CD4-positive, alpha-beta T cell treated with Interleukin-2 at 100 ng/mL for 4 hours (primary cell): Measurements from ENCODE around the gene GRID2.
"Not testable (repeated sequence)": the region's sequence is repeated elsewhere in the genome, so short reads cannot be mapped to it uniquely, and the experiment has no call there.

Experiments used
- DNase-seq: peaks from one replicate; pipeline ENCODE4 v3.0.0-alpha.2; 2020; ENCODE audit warnings: low spot score

GRID2 gene

DNA sequence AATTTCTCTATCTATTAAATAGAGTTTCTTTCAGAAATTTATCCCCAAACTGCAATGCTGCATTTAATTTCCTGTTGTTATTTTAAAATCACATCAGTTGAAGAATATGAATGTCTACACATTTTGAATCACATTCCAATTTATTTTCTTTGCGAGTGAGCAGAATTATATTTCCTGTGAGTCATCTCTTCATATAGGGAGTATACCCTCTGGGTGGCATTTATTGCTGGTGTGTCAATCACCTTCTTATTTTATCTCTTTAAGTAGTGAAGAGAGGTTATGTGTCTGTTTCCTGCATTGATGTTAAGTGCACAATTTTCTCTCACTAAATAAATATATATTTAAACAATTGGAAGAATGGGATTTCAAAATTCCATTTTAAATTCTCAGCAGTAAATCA is 1013.8 kb downstream of the GRID2 start:
- DNase-seq: no peak

DNA sequence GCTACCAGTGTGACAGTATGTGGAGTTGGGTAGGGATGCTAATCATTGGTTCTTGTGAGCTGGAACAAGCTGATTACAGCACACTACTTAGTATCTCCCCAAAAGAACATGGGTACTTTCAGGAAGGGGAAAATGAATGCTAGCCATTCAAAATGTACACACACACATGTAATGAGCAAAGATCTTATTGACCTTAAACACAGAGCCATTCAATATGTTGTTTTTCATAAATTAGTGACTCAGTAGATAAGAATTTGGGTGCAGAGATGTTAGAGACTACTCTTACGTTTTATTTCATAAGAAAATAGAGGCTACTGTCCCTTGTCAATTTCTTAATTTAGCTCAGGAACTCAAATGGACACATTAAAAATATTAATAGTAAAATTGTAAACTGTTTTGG is 1015.3 kb downstream of the GRID2 start:
- DNase-seq: no peak

DNA sequence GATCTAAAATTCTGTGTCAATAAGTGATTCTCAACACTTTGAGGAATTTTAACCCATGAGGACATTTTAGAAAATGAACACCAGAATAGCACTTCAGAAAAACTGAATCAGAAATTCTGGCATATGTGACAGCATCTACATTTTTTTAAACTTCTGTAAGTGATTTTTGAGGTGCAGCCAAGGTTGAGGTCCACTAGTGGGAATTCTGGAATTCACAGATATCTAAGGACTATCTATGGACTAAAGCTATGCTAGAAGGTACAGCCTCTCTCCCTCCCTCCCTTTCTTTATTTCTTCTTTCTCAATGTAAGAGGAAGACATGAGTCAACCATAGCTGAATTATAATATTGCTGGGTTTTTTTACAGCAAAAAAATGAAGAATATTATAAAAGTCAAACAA is 1016.6 kb downstream of the GRID2 start:
- no peak for DNase-seq

DNA sequence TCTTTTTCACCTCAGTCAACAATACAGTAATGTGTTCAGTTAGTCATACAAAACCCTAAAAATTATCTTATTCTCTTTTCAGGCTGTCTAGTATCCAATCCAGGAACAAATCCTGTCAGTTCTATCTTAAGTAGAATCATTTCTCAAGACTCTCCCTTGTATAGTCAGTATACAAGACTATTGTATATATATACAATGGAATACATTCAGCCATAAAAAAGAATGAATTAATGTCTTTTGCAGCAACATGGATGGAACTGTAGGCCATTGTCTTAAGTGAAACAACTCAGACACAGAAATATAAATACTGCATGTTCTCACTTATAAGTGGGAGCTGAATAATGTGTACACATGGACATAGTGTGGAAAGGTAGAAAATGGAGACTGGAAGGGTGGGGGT is 1023.6 kb downstream of the GRID2 start:
- no peak for DNase-seq

DNA sequence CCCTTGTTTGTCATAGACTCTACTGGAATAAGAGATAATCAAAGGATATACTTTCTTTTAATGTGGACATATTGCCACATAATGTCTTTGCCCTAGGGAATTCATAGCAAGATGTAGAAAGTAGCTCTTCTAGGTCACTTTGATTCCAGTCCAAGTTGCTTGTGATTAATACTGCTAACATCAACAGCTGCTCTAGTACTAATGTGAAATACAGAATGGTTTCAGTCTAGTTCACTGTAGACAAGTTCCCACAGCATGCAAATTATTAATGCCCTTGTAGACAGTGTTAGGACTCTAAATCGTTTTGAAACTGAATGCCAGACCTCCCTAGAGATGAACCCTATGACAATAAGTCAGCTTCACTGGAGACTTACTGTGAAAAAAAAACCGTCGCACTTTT is 1030.2 kb downstream of the GRID2 start:
- DNase-seq: no peak

DNA sequence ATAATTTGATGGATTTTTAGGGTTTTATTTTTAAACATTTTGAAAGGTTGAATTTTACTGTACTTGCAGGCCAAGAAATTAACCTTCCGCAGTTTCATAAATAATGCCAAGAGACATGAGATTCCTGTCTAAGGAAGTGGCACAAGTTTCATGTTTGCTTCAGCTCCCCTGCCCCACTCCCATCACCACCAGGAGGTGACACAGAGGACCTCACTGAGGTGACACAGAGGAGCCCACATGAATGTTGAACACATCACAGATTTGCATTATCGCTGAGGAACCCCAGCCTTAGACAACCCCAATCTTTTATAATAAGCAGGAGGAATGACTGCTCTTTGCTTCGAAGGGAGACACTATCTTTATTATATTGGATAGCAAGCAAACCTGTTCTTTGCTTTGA is 1033.4 kb downstream of the GRID2 start:
- no peak for DNase-seq

DNA sequence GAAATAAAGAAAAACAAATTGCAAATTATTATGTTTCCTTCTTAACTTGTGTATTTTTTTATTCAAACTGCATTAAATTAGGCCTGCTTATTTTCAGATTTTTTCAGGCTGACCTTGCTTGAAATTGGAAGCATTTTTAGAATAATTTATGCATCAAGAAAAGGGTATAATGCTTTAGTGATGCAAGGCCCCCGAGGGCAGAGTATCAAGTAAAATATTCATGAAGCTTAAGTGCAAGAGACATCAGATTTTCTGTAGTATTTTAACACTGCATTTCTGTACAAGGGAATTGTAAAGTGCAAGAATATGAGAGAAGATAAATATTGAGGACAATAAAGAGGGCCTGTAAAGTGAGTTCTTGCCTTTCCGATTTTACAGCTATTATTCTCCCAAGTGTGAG is 1039.0 kb downstream of the GRID2 start:
- no peak for DNase-seq

DNA sequence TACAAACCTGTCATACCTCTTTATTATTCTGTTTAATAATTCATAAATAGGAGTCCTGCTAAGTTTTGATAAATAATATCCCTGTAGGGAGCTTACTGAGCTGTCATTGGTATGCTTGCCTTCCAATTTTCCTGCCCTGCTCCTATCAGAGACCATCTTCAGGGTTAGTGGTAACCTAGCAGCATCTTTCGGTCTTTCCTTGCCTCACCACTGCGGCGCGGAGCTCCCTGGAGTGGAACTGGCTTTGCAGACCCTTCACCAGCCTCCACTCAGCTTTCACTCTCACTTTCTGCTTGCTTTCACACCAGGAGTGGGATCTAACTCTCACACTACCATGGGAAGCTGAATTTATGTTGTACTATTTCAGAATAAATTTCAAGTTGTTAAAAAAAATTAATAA is 1043.1 kb downstream of the GRID2 start:
- DNase-seq: no peak

DNA sequence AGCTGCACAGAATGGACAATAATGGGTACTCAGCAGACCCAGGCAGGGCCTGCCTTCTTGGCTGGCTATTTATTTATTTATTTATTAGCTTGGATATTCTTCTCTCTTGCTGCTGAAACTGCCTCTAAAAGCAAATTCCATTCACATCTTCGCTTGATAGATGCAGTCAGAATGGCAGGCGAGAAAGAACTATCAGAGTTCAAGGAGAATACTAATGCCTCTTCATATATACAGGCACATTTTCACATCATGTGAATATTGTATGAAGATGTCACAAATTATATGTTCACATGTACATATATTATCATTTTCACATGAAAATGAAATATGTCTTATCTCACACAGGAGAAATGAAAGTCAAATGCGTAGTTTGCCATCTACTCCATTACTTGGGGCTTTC is 1045.1 kb downstream of the GRID2 start:
- DNase-seq: no peak

DNA sequence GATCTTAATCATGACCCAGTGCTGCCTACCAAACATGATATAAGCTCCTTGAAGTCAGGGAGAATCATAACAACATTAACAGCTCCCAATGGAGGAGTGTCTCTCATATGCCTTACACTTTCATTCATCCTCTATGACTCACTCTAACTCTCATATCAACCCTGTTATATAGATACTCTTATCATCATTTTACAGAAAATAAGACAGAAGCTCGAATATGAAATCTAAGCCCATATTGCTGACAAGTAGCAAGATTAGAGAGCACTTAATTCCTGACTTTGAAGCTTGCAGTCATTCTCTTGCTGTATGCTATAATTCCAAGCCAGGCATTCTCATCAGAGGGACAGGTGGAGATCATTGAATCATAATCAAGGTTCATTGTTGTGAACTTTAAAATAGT is 1048.1 kb downstream of the GRID2 start:
- DNase-seq: no peak

DNA sequence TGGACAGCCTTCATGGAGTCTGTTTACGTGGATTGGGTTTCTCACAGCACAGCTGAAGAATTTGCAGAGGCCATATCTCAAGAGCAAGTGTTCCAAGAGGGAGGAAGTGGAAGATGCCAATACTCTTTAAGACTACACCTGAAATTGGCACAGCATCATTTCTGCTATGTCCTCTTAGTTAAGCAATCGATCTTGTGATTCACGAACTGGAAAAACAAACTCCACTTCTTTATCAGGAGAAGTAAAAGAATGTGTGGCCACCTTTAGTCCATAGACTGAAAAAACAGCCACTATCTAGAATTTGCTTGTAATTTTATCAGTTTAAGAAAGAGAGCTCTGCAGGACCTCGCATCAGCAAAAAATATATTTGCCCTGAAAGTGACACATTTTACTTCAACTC is 1051.6 kb downstream of the GRID2 start:
- no peak for DNase-seq

DNA sequence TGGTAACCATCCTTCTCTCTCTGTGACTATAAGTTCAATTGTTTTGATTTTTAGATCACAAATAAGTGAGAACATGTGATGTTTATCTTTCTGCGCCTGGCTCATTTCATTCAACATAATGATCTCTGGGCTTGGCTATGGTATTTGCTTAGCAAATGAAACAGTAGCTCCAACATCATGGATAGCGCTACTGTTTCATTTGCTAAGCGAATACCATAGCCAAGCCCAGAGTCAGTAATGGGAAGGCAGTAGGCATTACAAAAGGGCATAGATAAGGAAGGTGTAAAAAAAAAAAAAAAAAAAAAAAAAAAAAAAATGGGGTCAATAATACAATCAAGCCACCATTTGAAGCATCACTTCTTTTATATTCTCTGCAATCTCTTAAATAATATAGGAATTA is 1055.8 kb downstream of the GRID2 start:
- no peak for DNase-seq

DNA sequence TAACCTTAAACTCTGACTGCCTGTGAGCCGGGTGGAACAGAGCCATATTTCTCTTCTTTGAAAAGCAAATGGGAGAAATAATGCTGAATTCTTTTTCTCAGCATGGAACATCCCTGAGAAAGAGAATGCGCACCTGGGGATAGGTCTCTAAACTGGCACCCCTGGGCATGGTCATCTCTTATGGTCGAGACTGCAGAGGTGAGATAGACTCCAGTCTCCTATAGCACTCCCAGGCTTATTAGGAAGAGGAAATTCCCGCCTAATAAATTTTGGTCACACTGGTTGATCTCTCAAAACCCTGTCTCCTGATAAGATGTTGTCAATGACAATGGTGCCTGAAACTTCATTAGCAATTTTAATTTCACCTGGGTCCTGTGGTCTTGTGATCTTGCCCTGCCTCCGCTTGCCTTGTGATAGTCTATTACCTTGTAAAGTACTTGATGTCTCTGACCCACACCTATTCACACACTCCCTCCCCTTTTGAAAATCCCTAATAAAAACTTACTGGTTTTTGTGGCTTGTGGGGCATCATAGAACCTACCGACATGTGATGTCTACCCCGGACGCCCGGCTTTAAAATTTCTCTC is 1062.5 kb downstream of the GRID2 start:
- DNase-seq: not testable (repeated sequence)

DNA sequence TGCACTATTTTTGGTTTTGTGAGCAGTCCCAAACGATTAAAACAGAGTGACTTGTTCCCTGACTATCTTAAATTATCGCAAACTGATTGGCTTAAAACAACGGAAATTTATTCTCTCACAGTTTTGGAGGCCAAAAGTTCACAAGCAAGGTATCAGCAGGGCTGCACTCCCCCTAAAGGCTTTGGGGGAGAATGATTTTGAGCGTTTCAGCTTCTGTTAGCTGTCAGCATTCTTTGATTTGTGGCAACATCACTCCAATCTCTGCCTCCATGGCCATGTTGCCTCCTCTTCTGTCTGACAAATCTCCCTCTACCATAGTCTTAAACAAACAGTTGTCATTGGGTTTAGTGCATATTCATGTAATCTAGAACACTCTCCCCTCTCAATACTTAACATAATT is 1065.2 kb downstream of the GRID2 start:
- DNase-seq: no peak

DNA sequence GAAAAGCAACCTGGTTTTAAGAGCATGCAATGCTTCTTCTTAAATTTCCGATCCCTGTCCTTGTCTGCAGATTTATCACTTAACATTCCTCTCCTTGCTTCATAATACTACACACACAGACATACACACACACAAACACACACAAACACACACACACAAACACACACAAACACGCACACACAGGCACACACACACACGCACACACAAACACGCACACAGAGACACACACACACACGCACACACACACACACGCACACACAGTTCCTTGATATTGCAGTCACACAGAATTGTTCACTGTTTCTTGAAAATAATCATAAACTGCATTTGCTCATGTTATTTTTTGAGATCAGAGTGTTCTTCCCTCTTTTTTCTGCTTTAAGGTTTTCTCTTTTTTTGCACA is 1066.5 kb downstream of the GRID2 start:
- no peak for DNase-seq

DNA sequence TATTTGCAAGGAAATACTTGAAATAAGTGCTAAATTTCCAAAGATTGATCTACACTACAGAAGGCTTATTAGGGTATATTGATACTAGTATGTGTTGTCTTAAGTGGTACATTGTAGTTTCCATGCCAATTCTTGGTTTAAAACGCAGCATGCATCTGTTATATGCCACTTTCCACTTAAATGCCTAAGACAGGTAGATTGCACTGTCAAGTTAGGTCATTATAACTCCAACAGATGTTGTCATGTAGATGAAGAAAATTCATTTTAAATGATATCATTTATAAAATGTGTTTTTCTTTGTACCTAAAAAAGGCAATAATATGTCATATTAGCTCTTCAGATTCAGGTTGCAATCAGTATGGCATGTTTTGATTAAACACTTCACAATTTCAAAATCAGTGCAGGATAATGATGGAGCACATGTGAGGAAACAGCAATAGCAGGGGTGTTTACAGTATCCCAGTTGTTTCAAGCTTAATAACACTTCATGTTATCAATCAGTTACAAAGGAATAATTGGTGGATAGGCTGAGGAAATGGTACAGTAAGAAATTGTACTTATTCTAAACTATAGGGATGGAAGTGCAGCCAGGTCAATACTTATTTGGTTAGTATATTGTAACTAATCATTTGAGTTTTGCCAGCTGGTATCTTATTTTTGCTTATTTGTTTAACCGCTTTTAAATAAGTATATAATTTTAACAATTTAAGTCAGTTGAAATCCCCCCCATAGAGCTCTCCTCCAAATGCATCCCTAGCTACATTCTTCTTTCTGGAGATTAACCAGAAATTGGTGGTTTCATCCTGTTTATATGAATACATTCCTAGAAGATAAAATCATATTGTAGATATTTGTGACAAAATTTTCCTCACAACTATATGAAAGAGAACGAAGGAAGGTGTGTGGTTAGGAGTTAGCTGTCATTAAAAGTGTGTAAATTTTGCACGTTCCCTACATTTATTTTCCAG is 1070.4 kb downstream of the GRID2 start:
- no peak for DNase-seq

DNA sequence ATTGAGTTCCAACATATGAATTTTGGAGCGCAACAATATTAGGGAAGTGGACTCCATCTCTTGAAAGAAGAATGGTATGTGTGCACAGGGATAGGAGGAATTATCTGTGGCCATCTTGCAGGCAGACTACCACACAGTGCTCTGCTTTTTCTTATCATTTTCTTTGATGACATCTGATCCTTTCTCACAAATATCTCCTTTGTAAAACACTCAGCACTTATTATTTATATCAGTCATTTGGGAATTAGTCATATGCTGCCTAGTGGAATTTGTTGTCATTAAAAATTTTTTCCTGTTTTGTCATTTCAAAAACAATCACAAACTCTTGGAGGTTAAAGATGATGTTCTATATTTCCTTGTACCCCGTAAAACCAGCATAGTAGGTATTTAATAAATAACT is 1080.5 kb downstream of the GRID2 start:
- DNase-seq: no peak

DNA sequence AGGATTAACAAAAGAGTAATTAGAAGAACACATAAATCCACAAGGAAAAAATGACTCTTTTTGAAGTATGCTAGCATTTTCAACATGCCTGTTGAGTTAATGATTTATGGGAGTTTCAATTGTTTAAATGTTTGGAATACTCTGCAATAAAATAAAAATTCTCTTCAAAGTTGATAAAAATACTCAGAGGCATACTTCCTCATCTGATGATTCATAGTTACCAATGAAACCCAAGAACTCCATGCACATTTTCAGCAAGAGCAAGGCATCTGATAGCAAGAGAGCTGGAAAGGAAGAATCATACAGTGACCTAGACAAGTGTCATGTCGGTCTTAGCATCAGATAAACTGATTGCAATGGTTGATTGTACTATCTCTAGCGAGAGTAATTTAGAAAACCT is 1081.1 kb downstream of the GRID2 start:
- DNase-seq: no peak

DNA sequence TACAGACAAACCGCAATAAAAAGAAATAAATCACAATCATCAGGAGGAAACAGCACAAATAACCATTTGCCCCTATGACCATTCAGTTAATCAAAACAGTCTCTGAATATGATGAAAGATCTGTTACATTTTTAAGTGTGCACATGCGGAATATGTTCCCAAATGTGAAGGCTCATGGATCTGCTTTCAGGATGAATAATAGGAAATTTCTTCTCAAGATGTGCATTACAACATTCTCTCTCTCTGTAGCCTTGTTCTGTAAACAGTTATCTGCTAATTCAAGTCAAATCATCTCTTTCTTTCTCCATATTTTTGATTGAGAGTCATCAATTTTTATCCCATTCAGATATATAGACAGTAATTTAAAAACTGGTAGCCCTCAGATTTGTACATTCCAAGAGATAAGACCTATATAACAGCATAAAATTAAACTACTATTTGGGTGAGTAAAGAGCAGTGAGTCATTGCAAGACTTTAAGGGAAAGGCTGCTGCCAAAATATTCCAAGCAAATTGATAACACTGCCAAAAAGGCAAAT is 1090.8 kb downstream of the GRID2 start:
- DNase-seq: no peak

DNA sequence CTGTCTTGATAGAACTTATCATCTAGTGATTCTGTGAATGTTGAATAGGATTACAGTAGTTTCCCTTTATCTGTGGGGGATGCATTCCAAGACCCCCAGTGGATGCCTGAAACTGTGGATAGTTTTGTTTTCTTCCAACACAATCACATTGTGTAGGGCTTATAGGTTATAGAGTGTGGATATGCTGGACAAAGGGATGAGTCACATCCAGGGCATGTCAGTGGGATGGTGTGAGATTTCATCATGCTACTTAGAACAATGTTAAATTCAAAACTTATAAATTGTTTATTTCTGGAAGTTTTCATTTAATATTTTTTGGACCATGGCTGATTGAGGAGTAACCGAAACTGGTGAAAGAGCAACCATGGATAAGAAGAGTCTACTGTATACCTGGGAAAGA is 1092.5 kb downstream of the GRID2 start:
- no peak for DNase-seq

DNA sequence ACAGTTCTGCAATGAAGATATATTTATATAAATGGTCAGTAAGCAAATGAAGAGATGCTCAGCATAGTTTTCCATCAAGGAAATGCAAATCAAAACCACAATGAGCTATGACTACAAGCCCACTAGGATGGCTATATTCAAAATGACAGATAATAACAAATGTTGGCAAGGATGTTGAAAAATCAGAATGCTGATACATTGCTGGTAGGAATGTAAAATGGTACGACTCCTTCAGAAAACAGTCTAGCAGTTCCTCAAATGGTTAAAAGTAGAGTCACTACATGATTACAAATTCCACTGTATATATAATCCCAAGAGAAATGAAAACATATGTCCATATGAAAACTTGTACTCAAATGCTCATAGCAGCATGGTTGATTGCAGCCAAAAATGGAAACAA is 1099.8 kb downstream of the GRID2 start:
- no peak for DNase-seq

DNA sequence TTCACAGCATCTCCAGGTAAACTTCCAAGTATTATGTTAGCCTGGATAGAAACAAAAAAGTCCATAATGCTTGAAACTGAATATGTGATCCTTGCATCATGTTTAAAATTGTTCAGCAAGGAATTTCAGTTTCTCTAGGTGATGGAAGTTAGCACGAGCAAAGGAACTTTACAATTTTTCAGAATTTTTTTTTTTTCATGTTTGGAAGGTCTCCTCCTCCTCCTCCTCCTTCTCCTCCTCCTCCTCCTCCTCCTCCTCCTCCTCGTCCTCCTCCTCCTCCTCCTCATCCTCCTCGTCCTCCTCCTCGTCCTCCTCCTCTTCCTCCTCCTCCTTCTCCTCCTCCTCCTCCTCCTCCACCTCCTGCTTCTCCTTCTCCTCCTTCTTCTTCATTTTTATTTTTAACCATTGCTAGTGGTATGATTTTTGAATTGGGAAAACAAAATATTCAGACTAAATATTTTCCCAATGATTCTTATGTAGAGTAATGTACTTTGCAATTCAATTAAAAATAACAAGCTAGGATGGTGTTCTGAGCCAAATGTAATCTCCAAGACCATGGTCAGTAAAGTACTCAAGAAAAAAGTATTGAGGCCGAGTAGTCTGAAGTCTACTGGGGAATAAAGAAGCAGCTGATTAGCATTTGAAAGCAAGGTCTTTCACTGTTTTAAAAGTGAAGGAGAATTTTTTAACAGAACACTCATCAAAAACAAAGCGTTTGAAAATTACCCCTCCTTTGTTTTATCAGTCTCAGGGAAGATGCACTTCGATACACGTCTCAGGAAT is 1103.9 kb downstream of the GRID2 start:
- DNase-seq: no peak

DNA sequence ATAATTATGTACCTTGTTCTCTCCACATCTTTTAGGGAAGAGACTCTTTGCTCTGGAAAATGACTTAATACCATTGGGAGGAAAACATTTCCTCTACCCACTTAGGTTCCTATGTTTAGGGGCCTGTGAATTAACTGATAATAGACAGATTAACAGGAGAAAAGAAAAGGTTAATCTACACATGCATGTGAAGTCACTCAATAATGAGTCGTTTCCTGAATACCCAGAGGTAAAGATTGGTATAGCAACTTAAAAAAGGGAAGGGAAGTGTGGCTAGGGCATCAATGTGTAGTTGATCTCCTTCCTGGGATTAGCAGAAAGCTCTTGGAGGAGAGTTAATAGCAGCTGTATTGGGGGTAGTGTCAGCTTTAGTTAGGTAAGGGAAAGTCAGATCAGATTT is 1105.3 kb downstream of the GRID2 start:
- no peak for DNase-seq
